Measurements from ENCODE around the gene COL20A1. TPM values are rescaled to one million over a fixed set of nuclear protein-coding genes. Genes with fewer than 3 reads are reported as not detected.

The COL20A1 gene
- total and polyA plus RNA-seq, 2 donors from 2014 or later: 0.58 TPM; not detected in 1

DNA sequence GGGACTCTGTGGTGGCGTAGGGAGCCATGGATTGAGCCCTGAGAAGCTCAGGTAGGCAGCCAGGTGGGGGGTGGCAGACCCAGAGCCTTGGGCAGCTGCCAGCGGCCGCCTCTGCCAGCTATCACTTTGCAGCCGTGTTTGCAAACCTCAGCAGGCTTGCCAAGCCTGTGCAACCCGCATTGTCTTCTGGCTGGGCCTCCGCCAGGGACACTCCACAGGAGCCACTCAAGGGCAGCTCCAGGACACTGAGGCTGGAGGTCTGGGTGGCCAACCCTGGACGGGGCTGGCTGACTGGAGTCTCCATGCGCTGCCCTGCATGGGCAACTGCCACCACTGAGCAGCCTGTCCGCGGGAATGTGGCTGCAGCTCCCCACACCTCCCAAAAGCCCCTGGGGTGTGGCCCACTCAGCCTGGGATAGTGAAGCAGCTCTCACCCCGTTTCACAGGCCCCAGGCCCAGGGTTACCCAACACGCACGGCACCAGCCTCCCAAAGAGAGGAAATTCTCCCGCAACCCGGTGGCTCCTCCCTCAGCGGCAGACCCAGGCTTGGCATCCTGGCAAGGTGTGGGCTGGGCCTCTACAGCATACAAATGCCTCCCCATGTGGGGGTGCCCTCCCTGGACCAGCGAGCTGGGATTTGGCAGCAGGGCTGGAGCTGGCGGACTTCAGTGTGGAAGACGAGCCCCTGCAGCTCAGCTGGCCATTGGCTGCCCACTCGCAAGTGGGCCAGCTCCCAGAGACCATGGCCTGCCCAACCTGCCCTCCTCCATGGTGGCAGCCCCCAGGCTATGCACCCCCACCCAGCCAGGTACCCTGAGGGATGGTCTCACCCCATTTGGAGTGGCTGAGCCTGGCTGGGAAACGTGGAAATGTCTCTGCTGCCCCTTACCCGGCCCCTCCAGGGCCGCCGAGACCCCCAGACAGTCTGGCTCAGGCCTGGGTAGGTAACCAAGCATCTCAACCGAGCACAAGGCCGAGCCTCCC is 65.2 kb downstream of the COL20A1 start:
- no peak for FAIRE-seq
- H3K9ac ChIP-seq (ENCODE audit: low read length in 3 of 3): no peak overlapping the region
- H3K27me3 ChIP-seq (ENCODE audit: control insufficient read depth, insufficient read depth, low read length): no peaks in the 10 kb centered on the region
- H3K4me3 ChIP-seq (ENCODE audit: low read length in 3 of 3): no peak overlapping the region
- TF ChIP-seq, protein P1, sequence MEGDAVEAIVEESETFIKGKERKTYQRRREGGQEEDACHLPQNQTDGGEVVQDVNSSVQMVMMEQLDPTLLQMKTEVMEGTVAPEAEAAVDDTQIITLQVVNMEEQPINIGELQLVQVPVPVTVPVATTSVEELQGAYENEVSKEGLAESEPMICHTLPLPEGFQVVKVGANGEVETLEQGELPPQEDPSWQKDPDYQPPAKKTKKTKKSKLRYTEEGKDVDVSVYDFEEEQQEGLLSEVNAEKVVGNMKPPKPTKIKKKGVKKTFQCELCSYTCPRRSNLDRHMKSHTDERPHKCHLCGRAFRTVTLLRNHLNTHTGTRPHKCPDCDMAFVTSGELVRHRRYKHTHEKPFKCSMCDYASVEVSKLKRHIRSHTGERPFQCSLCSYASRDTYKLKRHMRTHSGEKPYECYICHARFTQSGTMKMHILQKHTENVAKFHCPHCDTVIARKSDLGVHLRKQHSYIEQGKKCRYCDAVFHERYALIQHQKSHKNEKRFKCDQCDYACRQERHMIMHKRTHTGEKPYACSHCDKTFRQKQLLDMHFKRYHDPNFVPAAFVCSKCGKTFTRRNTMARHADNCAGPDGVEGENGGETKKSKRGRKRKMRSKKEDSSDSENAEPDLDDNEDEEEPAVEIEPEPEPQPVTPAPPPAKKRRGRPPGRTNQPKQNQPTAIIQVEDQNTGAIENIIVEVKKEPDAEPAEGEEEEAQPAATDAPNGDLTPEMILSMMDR (IDR thresholded peaks at IDR 0.05; ENCODE audit: borderline replicate concordance, extremely low read depth, insufficient read depth): no peak
- H3K4me1 ChIP-seq (ENCODE audit: control insufficient read depth in 2 of 3, insufficient read depth in 2 of 3, low read depth in 1 of 3, low read length in 3 of 3): no peaks in the 10 kb centered on the region
- no peaks in the 10 kb centered on the region for H3K9me3 ChIP-seq (ENCODE audit: control insufficient read depth in 2 of 3, insufficient read depth in 1 of 3, low read length in 3 of 3)
- H3K36me3 ChIP-seq (ENCODE audit: control insufficient read depth in 2 of 3, insufficient read depth in 3 of 3, low read length in 3 of 3): no peaks in the 10 kb centered on the region
- intact Hi-C loops (cut with DNase I): no loop called here
- DNase-seq: peak in 1 of 5 donors; percentile 59
- H3K27ac ChIP-seq (ENCODE audit: low read depth in 2 of 2, low read length in 2 of 2): no peak overlapping the region

DNA sequence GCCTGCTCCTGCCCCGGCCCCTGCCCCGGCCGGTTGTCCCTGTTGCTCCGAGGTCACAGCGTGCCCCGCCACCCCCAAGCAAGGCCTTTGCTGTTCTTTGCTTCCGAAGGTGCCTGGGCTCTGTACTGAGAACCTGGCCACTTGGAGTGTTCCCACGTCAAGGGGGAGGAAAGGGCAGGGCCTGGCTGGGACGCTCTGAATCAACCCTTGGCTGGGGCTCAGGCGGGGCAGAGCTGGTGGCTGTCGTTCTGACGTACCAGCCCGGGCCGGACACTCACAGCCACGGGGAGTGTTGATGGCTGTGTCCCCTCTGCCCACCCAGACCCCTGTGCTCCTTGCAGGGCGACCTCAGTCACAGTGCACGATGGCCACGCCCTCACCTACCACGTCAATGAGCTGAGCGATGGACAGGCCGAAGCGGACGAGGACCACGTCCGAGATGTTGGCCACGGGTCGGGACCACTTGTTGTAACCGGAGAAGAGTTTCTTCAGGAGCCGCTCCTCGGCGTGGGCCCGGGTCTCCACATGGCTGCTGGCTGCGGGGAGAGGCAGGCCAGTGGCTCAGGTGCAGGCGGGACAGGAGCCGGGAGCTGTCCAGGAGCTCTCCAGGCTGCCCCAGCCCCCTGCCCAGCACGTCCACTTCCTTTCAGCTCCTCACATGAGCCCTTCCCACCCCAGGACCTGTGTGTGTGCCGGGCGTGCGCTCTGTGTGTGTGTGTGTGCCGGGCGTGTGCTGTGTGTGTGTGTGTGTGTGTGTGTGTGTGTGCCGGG is 66.4 kb downstream of the COL20A1 start:
- Histone ChIP-seq H3K4me1 (ENCODE audit: control insufficient read depth in 2 of 3, insufficient read depth in 2 of 3, low read depth in 1 of 3, low read length in 3 of 3) (peaks cover 0 to 2% (median 0%) of the 10 kb centered on the region in 3 donors), H3K4me3 (ENCODE audit: low read length in 3 of 3) (no peak overlapping the region), H3K27me3 (ENCODE audit: control insufficient read depth, insufficient read depth, low read length) (no peaks in the 10 kb centered on the region), H3K9me3 (ENCODE audit: control insufficient read depth in 2 of 3, insufficient read depth in 1 of 3, low read length in 3 of 3) (no peaks in the 10 kb centered on the region), H3K36me3 (ENCODE audit: control insufficient read depth in 2 of 3, insufficient read depth in 3 of 3, low read length in 3 of 3) (no peaks in the 10 kb centered on the region), H3K9ac (ENCODE audit: low read length in 3 of 3) (no peak overlapping the region), H3K27ac (ENCODE audit: low read depth in 2 of 2, low read length in 2 of 2) (no peak overlapping the region)
- peak in 1 of 5 donors; percentile 67 for DNase-seq
- FAIRE-seq: no peak
- intact Hi-C loops (cut with DNase I): no loop called here
- TF ChIP-seq, protein P1 (IDR thresholded peaks at IDR 0.05; ENCODE audit: borderline replicate concordance, extremely low read depth, insufficient read depth): no peak

DNA sequence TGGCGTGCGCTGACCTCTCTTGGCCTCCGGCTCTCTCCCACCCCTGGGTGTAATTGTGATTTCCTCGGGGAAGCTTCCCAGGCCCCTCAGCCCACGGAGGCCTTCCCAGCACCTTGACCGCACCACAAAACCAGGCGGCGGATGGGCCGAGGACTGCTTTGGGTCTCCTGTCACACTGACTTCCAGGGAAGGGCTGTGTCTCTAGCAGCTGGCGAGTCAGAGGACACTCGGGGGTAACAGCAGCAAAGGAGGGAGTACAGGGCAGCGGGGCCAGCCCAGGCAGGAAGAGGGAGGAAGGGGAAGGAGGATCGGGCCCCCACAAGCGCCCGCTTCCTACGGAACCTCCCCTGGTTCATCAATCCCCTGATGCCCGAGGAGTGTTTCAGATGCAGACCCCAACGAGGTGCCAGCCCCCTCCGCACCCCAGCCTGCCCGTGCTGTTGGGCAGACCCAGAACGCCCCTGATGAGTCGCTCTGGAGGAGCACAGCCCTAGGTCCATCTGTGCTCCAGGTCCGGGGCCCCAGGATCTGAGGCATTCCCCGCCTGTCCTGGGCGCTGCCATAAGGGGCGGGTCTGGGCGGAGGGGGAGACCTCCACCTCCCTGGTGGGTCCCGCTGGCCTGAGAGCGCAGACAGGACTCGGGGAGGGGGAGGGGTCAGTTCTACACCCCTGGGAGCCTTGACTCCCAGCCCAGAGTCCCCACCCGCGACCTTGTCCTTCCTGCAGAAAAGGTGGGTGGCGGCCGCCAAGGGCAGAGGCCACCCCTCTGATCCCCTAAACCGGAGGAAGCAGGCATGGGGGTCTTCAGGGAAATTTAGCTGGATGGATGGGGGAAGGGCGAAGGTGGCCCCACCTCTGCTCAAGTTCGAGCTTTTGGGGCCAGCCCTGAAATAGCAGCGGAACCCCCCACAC is 67.2 kb downstream of the COL20A1 start:
- intact Hi-C loops (cut with DNase I): no loop called here
- no peak for FAIRE-seq
- DNase-seq: peak in 1 of 5 donors; percentile 64
- H3K4me1 ChIP-seq (ENCODE audit: control insufficient read depth in 2 of 3, insufficient read depth in 2 of 3, low read depth in 1 of 3, low read length in 3 of 3): peaks cover 0 to 2% (median 0%) of the 10 kb centered on the region in 3 donors
- no peaks in the 10 kb centered on the region for H3K27me3 ChIP-seq (ENCODE audit: control insufficient read depth, insufficient read depth, low read length)
- no peaks in the 10 kb centered on the region for H3K36me3 ChIP-seq (ENCODE audit: control insufficient read depth in 2 of 3, insufficient read depth in 3 of 3, low read length in 3 of 3)
- no peak overlapping the region for H3K27ac ChIP-seq (ENCODE audit: low read depth in 2 of 2, low read length in 2 of 2)
- no peak overlapping the region for H3K9ac ChIP-seq (ENCODE audit: low read length in 3 of 3)
- no peaks in the 10 kb centered on the region for H3K9me3 ChIP-seq (ENCODE audit: control insufficient read depth in 2 of 3, insufficient read depth in 1 of 3, low read length in 3 of 3)
- no peak overlapping the region for H3K4me3 ChIP-seq (ENCODE audit: low read length in 3 of 3)
- TF ChIP-seq, protein P1 (IDR thresholded peaks at IDR 0.05; ENCODE audit: borderline replicate concordance, extremely low read depth, insufficient read depth): no peak
